Measurements from ENCODE around the gene INAFM1.
"Not testable (repeated sequence)": the region's sequence is repeated elsewhere in the genome, so short reads cannot be mapped to it uniquely, and the experiment has no call there.

Gene INAFM1

DNA sequence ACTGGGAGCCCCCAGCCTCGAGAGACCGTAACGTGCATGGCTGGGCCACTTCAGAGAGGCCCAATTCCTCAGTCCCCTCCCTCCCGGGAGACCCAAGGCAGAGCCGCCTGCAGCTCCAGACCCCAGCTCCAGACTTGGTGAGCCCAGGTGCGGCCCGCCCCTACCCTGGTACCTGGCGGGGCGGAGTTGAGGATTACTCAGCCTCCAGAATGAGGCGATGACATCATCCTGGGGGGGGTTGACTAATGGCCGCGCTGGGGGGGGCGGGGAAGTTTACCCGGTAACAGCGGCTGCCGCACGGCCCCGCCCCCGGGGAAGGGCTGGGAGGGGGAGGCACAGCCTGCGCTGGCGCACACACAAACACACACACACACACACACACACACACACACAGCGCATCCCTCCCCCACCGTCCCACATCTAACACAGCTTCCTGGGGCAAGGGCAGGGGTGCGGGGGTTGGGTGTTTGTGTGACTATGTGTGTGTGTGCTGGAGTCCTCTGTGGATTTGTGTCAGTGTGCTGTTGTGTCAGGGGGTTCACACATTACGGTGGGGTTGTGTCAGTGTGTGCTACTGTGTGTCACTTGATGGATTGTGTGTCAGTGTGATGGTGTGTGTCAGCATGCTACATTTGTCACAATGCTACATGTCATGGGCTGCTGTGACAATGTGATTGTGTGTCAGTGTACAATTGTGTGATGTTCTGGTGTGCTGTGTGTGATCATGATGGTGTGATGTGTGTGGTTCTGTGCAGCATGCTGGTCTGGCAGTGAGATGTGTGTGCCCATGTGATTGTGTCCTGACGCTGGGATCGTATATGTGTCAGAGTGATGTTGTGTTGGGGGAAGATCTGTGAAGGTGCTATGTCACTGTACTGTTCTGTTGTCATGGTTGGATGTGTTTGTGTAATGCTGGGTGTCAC is 33.4 kb upstream of the INAFM1 start:
- DNase-seq (ENCODE audit: low read depth in 2 of 2): peak; percentile 72 to 84

DNA sequence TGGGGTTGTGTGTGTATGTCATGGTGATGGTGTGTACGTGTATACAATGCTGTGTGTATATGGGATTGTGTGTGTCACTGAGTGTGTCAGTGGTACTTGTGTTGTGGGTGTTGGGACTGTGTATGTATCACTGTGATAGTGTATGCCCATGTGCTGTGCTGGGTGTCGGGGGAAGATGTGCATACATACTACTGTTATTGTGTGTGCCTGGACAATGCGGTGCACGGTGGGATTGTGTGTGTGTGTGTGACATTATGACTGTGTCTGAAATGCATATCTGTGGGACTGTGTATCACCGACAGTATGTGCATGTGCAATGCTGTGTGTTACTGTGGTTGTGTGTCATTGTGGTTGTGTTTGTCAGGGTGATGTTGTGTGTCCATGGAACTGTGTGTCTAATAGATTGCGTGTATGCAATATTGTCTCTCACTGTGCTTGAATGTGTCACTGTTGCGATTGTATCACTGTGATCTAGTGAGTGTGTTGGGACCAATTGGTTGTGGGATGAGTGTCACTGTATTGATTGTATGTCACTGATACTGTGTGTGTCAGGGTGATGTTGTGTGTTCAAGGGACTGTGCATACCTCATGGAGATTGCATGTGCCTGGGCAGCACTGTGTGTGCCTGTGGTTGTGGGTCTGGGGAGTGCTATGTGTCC is 32.6 kb upstream of the INAFM1 start:
- DNase-seq (ENCODE audit: low read depth in 2 of 2): no peak

DNA sequence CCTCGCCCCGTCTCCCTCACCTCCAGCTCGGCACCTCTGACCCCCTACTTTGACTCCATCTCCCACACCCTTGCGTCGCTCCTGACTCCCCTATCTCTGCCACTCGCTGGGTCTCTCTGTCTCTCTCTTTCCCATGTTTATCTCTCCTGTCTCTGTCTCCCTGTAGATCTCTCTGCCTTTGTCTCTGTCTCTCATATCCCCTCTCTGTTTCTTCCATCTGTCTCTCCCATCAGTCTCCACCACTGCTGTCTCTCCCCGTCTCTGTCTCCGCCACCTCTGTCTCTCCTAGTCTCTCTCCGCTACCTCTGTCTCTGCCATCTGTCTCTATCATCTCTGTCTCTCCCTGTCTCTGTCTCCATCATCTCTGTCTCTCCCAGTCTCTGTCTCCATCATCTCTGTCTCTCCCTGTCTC is 31.3 kb upstream of the INAFM1 start:
- DNase-seq (ENCODE audit: low read depth in 2 of 2): no peak

DNA sequence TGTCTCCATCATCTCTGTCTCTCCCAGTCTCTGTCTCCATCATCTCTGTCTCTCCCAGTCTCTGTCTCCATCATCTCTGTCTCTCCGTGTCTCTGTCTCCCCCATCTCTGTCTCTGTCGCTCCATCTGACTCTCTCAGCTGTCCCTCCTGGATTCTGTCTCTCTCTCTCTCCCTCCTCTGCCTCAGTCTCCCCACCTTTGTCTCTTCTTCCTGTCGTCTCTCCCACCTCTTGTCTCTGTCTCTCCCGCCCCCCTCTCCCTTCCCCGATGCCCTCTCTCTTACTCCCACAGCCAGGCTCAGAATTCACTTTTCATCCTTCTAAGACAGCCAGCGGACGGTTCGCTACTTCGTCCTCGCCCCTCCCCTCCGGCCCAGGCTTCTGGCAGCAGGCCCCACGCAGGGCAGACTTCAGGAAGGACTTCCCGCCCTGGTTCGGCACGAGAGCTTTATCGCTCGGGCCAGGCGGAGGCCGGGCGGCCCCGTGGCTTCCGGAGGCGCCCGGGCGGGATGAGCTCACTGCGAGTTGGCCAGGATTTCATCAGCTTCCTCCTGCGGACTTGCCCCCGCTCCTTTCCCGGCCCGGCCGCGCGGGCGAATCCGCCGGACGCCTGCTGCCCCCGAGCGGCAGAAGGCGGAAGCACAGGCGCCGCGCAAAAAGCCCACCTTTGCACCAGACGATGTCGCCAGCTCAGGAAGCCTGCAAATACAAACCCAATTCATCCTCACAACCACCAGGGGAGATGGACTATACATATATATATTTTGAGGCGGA is 30.7 kb upstream of the INAFM1 start:
- DNase-seq (ENCODE audit: low read depth in 2 of 2): peak; percentile 74 to 86

DNA sequence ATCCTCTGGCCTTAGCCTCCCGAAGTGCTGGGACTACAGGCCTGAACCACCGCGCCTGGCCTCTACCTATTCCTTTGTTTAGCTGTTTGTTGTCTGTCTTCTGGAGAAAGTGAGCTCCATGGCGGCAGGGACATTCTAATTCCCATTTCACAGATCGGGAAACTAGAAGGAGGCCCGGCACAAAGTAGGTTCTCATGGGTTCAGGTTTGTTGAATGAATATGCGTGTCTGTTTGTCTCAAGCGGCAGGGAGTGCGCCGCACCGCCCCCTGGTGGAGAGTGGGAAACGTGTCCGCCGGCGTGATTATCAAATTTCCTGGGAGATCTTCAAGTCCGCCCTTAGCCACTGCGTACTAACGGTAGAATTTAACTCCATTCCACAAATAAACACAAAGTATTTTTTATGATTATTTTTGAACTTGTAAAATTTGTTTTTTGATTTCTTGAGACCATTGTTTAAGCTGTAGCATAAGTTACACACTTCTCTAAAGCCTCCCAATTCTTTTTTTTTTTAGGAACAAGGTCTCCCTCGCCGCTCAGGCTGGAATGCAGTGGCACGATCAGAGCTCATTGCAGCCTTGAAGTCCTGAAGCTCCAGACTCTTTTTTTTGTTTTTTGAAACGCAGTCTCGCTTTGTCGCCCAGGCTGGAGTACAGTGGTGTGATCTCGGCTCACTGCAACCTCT is 27.2 kb upstream of the INAFM1 start:
- DNase-seq (ENCODE audit: low read depth in 2 of 2): peak in 1 of 2 donors; percentile 76

GRCh38 chr19:47253016-47253415 is 21.7 kb upstream of the INAFM1 start:
- not testable (repeated sequence) for DNase-seq (ENCODE audit: low read depth in 2 of 2)

GRCh38 chr19:47253467-47253881 is 21.2 kb upstream of the INAFM1 start:
- no peak for DNase-seq (ENCODE audit: low read depth in 2 of 2)

GRCh38 chr19:47253970-47254369 is 20.7 kb upstream of the INAFM1 start:
- no peak for DNase-seq (ENCODE audit: low read depth in 2 of 2)

- peak in 1 of 2 donors; percentile 81 for DNase-seq (ENCODE audit: low read depth in 2 of 2)
Measured at GRCh38 chr19:47255879-47256692, 18.6 kb upstream of the INAFM1 start, which contains the start of gene CCDC9. Gene CCDC9, plus strand, starts transcription at chr19:47256525. Its CDS starts 1,876 bp downstream, at chr19:47258401.

DNA sequence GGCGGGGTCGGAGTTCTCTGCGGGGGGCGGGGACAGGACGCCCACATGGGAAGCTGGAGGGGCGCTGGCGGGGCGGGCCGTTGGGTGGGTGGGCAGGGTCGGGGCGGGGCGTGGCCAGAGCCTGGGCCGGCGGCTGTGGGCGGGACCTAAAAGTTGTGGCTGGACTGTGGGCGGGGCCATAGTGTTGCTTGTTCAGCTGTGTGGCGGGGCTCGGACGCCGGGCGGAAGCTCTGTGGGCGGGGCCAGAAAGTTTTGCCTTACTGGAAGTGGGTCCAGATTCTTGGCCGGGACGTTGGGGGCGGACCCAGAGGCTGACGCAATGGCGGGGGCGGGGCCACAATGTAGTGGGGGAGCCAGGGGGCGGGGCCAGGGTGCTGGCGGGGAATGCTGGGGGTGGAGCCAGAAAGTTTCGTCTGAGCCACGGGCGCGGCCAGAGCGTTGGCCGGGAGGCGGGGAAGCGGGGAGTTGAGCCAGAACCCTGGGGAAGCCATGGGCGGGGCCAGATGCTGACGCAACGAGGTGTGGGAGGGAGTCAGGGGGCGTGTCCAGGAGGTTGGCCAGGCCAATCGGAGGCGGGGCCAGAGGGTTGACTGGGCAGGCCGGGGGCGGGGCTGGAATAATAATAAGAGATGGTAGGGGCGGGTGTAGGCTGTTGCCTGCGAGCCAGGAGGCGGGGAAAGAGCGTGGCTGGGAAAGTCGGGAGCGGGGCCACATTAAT is 17.8 kb upstream of the INAFM1 start:
- DNase-seq (ENCODE audit: low read depth in 2 of 2): peak; percentile 98 to 100

- no peak for DNase-seq (ENCODE audit: low read depth in 2 of 2)
Measured at GRCh38 chr19:47257411-47258169, 17.1 kb upstream of the INAFM1 start.

- DNase-seq (ENCODE audit: low read depth in 2 of 2): no peak
Measured at GRCh38 chr19:47258434-47258833, 16.3 kb upstream of the INAFM1 start.

GRCh38 chr19:47258895-47259555 is 15.7 kb upstream of the INAFM1 start:
- no peak for DNase-seq (ENCODE audit: low read depth in 2 of 2)

DNA sequence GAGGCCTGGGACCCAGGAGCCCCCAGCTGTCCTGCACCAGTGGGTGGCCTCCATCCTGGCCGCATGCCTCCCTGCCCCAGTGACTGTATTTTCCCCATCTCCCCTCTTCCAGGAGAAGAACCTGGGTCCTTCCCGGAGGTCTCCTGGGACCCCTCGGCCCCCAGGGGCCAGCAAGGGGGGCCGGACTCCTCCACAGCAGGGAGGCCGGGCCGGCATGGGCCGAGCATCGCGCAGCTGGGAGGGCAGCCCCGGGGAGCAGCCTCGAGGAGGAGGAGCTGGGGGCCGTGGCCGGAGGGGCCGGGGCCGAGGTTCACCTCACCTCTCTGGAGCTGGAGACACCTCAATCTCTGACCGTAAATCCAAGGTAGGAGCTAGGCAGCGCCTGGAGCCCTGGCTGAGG is 14.2 kb upstream of the INAFM1 start:
- DNase-seq (ENCODE audit: low read depth in 2 of 2): no peak

- not testable (repeated sequence) for DNase-seq (ENCODE audit: low read depth in 2 of 2)
Measured at GRCh38 chr19:47261946-47262793, 12.5 kb upstream of the INAFM1 start.

GRCh38 chr19:47264629-47265028 is 10.1 kb upstream of the INAFM1 start:
- DNase-seq (ENCODE audit: low read depth in 2 of 2): no peak

- no peak for DNase-seq (ENCODE audit: low read depth in 2 of 2)
Measured at GRCh38 chr19:47266401-47266941, 8.2 kb upstream of the INAFM1 start.
